NCI-H1930 (cell line): ENCODE data around the gene STK32A.
"Not testable (repeated sequence)": the region's sequence is repeated elsewhere in the genome, so short reads cannot be mapped to it uniquely, and the experiment has no call there.

ENCODE experiments used
- DNase-seq, 2 experiments: peaks; one replicate each; lab custom pipeline; 2025; lab: John Stamatoyannopoulos, UW

STK32A gene

DNA sequence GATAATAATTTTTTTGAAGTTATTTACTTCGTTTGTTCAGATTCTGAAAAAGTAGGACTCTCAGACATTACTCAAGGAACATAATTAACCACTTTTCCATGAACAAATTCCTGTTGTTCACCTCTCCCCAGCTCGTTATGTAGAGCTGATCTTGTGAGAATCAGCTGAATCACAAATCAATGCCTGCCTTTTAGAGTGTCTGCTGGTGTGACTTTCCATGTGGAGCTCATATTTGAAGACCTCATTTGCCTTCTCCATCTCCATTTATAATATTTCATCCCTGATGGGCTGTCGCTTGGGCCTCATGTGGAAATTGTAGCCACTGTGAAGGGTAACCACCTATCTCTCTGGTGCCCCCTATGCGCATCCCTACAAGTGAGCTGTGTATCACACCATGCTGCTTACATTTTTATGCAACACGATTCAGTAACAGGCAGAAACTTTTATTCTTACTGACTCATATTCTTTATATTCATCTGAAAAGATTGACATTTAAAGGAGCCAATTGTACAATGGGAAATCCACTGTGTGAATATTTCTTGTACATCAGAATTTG, 111.3 kb downstream of the STK32A start:
- DNase-seq: no peak

DNA sequence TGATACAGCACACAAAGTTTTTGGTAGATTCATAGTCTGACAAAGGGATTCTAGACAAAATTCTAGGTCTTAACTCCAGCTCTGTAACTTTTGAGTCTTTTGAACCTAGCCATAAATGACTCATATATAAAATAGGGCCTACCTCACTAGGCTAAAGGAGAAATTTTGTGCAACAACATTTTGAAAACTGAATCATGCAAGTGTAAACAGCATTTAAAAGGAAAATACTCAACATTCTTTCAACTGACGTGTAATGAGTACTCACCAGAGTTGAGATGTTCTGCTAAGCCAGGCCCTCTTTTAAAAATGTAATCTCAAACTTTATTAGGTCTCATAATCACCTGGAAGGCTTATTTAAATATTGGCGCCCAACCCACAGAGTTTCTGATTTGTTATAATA, 113.2 kb downstream of the STK32A start:
- DNase-seq: no peak

DNA sequence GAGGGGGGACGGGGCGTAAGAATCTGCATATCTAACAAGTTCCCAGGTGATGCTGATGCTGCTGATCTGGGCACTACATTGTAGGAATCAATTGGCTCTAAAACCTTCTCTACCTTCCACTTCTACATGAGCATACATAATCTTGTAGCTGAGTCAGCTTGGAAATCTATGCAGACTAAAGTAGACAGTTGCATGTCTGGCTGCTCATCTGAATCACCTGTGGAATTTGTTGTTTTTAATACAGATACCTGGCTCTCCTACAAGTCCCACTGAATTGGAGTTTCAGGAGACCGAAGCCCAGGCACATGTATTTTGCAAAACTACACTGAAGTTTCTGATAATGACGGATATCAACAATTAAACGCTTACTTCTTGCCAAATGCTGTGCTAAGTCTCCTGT, 113.6 kb downstream of the STK32A start:
- DNase-seq: no peak

DNA sequence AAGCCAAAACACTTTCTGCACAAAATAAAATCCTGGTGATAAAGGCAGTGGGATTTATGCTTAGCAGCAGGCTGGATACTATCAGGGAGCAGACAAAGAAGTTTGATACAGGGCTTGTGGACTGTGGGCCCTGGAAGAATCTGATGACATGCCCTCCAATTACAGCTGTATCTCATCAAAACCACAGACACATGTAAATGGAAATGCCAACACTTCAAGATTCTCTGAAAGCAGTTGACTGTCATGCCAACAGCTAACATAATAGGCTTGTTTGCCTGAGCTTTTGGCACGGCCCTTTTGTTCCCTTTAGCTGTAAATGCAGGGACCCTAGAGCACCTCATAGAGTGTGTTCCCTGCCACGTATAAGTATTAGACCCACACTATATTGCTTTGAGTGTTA, 114.4 kb downstream of the STK32A start:
- no peak for DNase-seq

DNA sequence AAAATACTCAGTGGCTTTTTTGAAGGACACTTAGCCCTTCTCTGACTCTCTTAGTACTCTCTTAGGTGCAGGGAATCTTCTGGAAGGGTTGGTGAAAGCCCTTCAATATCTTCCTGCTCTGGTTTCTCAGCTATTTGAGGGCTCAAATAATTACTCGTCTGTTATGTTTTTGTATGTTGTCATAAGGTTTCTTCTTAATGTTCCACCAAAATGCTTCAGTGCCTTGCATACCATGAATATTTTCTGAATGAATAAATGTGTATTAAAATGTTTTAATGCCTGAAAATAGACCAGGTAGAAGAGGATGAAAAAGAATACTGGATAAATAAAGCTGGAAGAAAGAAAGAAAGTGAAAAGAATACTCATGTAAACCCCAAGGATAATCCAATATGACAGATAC, 124.3 kb downstream of the STK32A start:
- DNase-seq: no peak

DNA sequence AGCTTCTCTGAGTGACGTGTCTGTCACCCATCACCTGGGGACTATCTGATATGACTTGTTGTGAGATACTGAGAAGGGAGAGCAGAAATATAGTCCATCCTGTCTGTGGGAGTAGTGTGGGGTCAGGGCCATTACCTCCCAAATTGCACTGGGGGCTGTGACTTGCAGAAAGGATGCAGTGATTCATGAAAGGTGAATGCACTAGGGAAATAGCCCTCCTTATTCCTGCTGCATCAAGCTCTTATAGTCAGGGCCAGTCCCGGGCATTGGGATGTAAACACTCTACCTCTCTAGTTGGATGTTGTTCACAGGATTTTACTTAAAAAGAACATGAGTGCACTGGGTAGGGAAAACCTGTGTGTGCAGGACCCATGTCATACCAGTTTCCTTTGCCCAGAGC, 124.8 kb downstream of the STK32A start:
- DNase-seq: no peak

DNA sequence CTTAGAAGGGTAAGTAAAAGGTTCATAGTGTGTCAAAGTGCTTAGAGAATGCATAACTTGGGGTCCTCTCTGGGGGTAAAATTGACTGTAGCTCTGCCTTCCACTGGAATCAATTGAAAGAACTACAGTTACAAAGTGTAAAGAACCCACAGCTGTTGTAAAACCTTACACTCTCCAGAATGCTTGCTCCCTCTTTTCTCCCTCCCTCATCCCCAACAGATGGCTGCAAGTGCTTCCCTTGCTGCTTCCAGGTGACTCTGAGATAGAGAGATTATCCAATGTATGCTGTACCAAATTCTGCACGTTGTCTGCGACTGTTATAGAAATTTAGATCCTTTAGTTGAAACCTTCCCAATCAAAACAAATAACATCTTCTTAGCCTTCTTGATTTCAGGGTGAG, 126.0 kb downstream of the STK32A start:
- DNase-seq: no peak

DNA sequence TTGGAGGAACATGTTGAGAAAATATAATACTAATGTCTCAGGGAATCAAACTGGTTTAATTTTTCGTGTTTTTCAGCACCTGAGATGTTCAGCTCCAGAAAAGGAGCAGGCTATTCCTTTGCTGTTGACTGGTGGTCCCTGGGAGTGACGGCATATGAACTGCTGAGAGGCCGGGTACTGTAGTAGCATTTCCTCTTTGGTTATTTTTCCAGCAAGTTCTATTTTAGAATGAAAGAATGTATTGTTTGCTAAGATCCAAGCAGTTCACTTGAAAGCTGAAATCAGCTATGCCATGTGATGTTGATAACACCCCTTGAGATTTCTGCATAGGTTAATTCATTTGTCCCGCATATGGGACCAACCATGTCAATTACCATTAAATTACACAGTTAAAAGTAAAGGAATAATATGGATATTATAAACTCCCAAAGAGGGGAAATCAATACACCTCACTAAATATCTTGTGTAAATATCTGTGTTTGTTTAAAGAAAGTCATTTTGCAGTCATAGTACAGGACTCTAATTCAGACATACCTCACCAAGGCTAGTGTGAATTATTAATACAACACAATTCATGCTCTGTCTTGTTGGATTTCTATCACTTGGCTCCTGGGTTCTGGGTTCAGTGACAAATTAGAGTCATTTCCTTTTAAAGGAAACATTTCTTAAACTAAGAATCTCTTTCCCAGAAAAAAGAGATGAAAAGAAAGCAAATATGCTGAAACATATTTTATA, 126.8 kb downstream of the STK32A start:
- no peak for DNase-seq

DNA sequence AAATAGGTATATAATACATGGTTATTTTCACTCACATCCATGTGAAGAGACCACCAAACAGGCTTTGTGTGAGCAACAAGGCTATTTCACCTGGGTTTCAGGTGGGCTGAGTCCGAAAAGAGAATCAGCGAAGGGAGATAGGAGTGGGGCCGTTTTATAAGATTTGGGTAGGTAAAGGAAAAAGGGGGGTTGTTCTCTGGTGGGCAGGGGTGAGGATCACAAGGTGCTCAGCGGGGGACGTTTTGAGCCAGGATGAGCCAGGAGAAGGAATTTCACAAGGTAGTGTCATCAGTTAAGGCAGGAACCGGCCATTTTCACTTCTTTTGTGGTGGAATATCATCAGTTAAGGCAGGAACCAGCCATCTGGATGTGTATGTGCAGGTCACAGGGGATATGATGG, 132.6 kb downstream of the STK32A start:
- not testable (repeated sequence) for DNase-seq

DNA sequence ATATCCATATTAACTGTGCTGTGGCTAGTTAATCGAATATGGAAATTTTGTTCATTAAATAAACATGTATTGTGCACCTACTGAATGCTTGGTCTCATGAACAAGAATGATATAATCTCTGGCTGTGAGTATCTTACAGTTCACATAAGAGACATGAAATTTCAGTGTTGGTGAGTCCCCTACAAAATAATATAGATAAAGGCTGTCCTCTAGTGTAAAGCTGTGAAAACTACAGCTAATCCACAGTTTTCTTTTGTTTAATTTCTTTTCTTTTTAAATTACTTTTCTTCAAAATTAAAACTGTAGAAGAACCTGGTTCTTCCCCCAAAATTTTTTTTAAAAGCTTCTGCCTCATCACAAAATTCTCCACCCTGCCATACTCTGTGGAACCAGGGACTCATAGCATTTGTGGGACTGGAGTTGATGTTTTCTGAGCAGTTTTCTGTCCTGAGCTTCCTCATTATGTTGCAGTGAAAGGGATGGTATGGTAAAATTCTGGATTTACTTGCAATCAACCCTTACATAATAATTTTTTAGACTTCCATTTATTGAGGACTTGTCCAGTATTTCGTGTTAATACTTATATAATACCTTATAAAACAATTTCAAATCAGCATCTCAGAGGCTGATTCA, 135.0 kb downstream of the STK32A start:
- DNase-seq: no peak

DNA sequence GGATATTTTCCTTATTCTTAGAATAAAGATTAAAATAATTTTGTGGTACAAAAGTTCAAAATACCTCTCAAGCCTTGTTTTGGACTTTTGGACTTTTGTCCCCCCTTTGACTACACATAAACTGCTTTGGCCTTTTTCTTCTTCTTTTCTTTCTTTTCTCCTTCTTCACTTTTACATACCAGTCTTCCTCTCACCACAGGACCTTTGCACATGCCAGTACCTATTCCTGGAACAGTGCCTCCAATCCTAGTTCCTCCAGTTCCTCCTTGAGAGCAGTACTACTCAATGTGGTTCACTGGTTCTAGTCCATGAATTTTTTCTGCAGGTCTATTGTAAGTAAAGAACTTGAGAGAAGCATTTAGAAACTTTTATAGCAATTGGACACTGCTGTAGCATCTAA, 136.5 kb downstream of the STK32A start:
- no peak for DNase-seq

DNA sequence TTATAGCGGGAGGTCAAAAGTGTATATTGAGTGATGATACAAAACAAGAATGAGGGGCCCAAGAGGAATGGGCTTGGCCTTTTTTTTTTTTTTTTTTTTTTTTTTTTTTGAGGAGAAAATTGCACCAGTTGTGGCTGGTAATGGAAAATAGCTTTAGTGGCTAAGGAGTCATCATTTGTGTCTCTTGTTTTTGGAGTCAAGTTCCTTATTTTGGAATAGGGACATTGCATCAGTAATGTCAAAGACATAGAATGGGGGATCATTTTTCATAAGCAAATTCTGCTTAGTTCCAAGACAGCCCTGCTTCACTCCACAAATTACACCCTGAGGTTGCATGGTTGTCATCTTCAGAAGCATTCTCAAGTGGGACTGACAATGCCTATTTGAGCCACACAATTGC, 137.4 kb downstream of the STK32A start:
- DNase-seq: no peak

DNA sequence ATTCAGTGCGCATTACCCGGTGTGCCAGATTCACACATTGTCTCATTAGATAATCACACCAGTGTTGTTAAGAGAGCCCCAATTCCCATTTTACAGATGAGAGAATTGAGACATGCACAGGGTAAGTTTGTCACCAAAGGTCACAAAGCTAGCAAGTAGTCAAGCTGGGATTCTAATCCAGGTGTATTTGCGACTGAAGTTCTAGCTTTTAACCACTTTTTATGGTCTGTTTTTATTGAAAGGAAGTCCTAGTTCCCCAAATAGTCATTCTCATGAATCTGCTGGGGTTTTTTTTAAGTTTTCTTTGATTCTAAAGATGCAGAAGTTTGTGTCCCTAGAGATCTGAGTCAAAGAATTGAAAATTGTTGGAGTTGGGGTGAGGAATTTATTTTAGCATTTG, 138.5 kb downstream of the STK32A start:
- DNase-seq: no peak

DNA sequence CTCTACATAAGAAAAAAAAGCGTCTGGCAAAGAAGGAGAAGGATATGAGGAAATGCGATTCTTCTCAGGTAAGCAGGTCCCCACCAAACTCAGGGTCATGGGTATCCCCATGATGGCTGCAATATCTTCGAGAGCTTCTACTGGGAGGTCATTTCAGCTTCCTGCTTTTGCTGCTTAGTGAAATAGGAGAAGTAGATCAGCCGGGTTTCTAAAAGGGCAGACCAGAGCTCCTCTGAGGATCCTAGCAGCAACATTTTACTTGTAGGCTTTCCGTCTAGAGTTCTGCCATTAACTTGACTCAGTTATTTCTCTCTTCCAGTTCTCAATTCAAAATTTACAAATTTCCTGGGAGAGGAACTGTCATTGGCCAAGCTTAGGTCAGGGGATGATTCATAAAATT, 140.3 kb downstream of the STK32A start:
- DNase-seq: no peak

DNA sequence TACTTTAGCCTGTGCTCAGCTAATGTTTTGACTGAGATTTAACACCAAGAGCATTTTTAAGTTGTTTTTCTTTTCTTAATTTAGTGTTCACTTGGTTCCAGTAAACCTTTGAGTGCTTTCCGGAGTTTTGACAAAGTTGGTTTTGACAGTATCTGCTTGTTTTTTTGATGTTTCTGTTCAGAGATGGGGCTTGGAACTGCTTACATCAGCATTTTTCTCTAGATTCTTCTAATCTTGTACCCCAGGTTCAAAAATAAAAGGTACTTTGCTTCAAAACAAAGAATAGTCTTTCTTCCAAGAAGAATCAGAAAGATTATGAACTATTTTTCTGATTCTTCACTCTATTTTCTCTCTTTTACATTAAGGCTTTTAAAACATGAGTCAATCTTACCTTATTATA, 142.9 kb downstream of the STK32A start:
- no peak for DNase-seq

DNA sequence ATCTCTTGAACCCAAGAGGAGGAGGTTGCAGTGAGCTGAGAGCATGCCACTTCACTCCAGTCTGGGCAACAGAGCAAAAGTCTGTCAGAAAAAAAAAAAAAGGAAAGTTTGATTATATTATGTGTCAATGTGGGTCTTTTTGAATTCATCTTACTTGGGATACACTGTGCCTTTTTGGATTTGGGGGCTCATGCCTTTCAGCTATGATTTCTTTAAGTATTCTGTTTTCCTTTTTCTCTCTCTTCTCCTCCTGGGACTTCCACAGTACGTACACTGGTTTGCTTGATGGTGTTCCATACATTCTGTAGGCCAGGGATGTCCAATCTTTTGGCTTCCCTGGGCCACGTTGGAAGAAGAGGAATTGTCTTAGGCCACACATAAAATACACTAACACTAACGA, 146.7 kb downstream of the STK32A start:
- DNase-seq: no peak

DNA sequence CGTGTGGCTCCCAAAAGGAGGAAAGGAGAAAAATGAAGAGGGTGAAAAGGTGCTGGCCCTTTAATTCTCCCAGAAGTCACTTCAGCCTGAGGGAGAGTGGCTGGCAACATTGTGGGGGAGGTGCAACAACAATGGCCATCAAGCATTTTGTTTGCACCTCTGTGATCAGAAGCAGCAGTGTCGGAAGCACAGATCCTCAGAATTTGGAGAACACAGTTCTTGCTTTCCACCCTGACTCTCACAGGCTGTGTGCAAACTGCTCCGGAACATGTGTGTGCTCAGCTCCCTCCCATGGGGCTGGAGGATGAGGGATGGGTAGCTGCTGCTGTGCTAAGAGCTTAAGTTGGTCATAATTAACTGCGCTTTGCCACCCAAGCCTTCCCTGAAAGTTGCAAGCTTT, 147.9 kb downstream of the STK32A start:
- DNase-seq: no peak

DNA sequence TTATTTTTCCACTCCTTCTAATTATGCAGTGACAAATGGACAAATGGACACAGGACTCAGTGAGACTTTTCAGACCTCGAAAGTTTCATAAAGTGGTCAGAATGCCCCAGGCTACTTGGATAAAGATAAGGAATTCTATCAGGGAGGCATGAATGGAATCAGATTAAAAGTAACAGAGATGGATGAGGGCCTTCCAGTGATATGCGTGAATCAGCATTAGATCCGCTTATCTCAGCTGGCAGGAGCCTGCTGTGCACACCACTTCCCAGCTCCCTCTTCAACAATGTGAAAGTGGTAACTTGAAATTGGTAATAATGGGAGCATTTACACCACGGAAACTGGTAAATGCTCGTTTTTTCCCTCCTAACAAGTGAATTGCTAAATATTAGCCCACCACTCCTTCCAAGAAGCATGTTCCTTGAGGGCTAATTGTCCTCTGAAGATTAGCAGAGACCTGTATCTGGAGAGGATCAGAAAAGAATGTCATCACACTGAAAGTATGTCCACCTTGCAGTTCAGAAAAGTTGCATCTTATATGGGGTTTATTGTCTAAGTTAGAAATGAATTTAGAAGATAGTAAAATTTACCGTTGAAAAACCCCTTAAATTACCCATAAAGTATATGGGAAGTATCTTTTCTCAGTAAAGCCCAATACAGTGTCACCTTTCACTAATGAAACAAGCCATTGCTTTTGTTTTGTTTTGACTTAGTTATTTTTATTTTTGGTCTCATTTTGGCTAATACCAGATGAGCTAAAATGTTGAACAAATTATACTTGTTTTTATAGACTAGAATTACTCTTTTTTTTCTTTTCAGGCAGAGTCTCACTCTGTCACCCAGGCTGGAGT, 149.7 kb downstream of the STK32A start:
- no peak for DNase-seq

DNA sequence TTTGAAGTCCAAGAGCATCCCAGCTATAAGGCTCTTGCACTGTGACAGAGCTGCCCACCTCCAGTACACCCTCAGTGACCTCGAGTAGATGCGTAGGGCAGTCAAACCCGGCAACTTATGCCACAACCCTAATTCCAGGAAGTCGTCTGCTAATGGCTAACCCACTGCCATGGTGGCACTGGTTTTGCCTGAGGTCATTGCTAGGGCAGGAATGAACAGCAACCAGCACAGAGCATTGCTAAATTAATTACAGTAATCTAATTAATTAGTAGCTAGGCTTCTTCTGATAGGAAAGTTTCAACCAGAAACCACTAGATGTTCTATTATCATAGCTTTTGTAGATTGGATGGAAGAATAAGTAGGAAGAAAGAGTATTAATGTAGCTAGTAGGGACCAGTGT, 152.3 kb downstream of the STK32A start:
- DNase-seq: no peak

DNA sequence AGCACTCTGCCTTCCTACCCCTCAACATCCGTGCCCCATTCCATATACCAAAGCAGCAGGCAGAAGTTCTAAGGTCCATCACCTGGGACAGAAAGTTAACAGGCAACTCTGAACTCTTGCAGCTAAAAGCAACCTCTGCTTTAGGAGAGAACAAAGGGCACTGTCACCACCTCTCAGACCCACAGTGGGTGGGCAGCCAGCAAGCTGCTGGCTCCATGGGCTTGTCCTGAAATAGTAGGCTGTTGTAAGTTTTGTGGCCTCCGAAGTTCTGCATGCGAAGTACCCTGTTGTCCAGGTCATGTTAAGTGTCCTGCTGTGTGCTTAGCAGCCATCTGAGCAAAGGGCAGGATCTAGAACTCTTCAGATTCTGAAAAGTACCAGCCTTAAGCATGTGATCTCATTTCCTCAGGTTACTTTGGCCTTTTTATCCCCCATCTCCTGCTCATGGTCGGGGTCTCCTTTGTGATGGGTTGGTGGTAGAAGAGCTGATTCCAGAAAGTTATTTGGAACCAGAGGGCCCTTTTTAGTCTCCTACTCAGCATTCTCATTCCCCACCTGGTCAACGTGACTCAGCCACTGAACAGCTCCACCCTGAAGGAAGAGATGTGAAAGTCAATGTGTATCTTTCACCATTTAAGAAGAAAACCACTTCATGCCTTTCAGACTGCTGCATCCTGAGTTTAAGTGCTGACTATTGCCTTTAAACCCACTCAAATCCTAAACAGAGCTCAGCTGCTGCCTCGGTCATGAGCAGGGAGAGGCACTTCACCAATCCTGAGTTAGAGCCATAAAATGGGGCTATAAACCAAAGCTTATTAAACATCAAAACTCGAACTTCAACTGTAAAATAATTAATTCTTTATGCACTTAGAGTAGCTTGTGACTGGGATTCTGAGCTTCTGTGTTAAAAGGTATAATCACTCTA, 153.6 kb downstream of the STK32A start:
- no peak for DNase-seq

DNA sequence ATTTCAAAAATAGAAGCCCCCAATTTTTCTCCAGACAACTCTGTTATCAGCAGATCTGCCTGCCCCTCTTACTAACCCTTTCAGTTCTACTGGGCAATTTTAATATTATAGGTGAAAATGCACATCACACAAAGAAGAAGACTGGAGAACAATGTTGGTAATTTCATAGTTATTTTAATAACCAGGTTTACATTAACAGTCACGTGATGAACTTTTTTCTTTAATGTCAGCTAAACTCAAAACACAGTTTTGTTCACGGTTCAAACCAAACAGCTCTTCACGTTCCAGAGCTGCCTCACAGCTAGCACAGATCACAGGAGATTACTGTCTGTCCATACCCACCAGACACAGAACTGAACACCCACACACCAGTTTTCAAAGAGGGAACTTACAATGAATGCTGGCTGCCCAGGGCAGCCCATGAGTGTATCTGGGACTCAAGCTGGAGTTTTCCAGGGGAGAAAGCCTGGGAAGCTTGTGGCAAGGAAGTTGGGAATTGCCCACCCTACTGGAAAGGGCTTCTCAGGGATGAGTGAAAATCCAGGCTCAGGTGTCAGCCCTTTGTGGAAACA, 155.9 kb downstream of the STK32A start:
- no peak for DNase-seq
